B cell (primary cell): Measurements from ENCODE around the gene TAX1BP1. TPM values are rescaled to one million over a fixed set of nuclear protein-coding genes. Genes with fewer than 3 reads are reported as not detected.

ENCODE experiments used
- ATAC-seq: fragments of 200-7000 bp; cut with Tn5 transposase; one replicate; pipeline ENCODE4 v1.10.0; 2021; ENCODE audit warnings: low read depth, mild to moderate bottlenecking, moderate number of reproducible peaks, moderate library complexity
- CTCF ChIA-PET: fragments of 350-600 bp; sonication (Branson Sonifier 250); formaldehyde crosslinking; loops from one replicate; lab custom pipeline; 2021; ENCODE audit warnings: antibody characterized with exemption, inconsistent platforms; lab: Charles Lee
- POLR2A ChIA-PET: fragments of 350-600 bp; sonication (Branson Sonifier 250); formaldehyde crosslinking; loops from one replicate; lab custom pipeline; 2021; ENCODE audit warnings: antibody characterized with exemption; lab: Charles Lee
- DNase-seq: peaks from one replicate; pipeline ENCODE4 v3.0.0; 2013
- H2AFZ ChIP-seq: 2 replicates; pipeline ENCODE4 v1.6.1; 2012; ENCODE audit warnings: mild to moderate bottlenecking, low read depth, low read length; ENCODE audit not compliant: insufficient read depth, poor library complexity, severe bottlenecking
- H3K27ac ChIP-seq, 2 donors: 1 replicate in 1 of 2; 2 replicates in 1 of 2; pipeline ENCODE4 v1.5.1; 2012 to 2013; ENCODE audit warnings: low read length in 2 of 2, mild to moderate bottlenecking in 2 of 2, moderate library complexity in 1 of 2
- H3K27me3 ChIP-seq, 4 experiments: fragments of 200-600 bp in 1 of 4; sonication (generic) in 1 of 4; replicated peaks in 1 of 4; 1 replicate in 2 of 4; 2 replicates in 2 of 4; pipeline versions ENCODE4 v1.6.1 to v1.7.0; 2013 to 2016; ENCODE audit warnings: low read length in 3 of 4, mild to moderate bottlenecking in 2 of 4, mixed read lengths in 1 of 4, moderate library complexity in 1 of 4; ENCODE audit not compliant: insufficient read depth in 4 of 4, control insufficient read depth in 3 of 4; ENCODE audit errors: control extremely low read depth in 1 of 4
- H3K36me3 ChIP-seq, 2 experiments: replicated peaks in 1 of 2; 1 replicate in 1 of 2; 2 replicates in 1 of 2; pipeline versions ENCODE4 v1.6.1 to v1.7.1; 2013; ENCODE audit warnings: low read length in 1 of 2; ENCODE audit not compliant: insufficient read depth in 2 of 2, control insufficient read depth in 1 of 2; ENCODE audit errors: control extremely low read depth in 1 of 2, extremely low read depth in 1 of 2
- H3K4me1 ChIP-seq, 2 donors: fragments of 200-600 bp in 1 of 2; sonication (generic) in 1 of 2; 1 replicate in 1 of 2; 2 replicates in 1 of 2; pipeline versions ENCODE4 v1.5.1 to v1.6.1; 2013 to 2017; ENCODE audit warnings: low read length in 2 of 2; ENCODE audit not compliant: control insufficient read depth in 2 of 2, insufficient read depth in 2 of 2
- H3K4me2 ChIP-seq: replicated peaks from 2 replicates; pipeline ENCODE3; 2012; ENCODE audit warnings: mild to moderate bottlenecking, low read depth, low read length; ENCODE audit not compliant: poor library complexity, severe bottlenecking
- H3K4me3 ChIP-seq, 5 experiments: fragments of 200-600 bp in 1 of 5; sonication (generic) in 1 of 5; 1 replicate in 3 of 5; 2 replicates in 2 of 5; pipeline versions ENCODE4 v1.5.1 to v1.7.0; 2011 to 2016; ENCODE audit warnings: low read length in 4 of 5, mild to moderate bottlenecking in 4 of 5, low read depth in 2 of 5, control low read depth in 1 of 5, moderate library complexity in 1 of 5; ENCODE audit not compliant: insufficient read depth in 1 of 5; ENCODE audit errors: control extremely low read depth in 1 of 5, extremely low read depth in 1 of 5
- H3K79me2 ChIP-seq: fragments of 200-600 bp; sonication (generic); one replicate; pipeline ENCODE4 v1.6.0; 2016; ENCODE audit warnings: low read length; ENCODE audit not compliant: control insufficient read depth, insufficient read depth
- H3K9ac ChIP-seq: fragments of 200-600 bp; sonication (generic); 2 replicates; pipeline ENCODE4 v1.6.1; 2017; ENCODE audit warnings: mild to moderate bottlenecking, low read length, moderate library complexity
- H3K9me3 ChIP-seq, 3 donors: one replicate each; pipeline versions ENCODE4 v1.6.1 to v1.7.1; 2013; ENCODE audit warnings: low read length in 2 of 3; ENCODE audit not compliant: control insufficient read depth in 2 of 3, insufficient read depth in 1 of 3; ENCODE audit errors: control extremely low read depth in 1 of 3
- H4K20me1 ChIP-seq: 2 replicates; pipeline ENCODE4 v1.6.0; 2012; ENCODE audit warnings: mild to moderate bottlenecking, low read length; ENCODE audit not compliant: insufficient read depth, control insufficient read depth, poor library complexity, severe bottlenecking
- H3K27ac Mint-ChIP-seq: one replicate; pipeline ENCODE4 v1.8.0; 2021; ENCODE audit warnings: mixed read lengths
- H3K27me3 Mint-ChIP-seq: one replicate; pipeline ENCODE4 v1.8.0; 2021; ENCODE audit warnings: mixed read lengths
- H3K4me1 Mint-ChIP-seq: one replicate; pipeline ENCODE4 v1.8.0; 2021; ENCODE audit warnings: mixed read lengths
- H3K4me3 Mint-ChIP-seq: one replicate; pipeline ENCODE4 v1.8.0; 2021; ENCODE audit warnings: mixed read lengths
- H3K9me3 Mint-ChIP-seq: one replicate; pipeline ENCODE4 v1.8.0; 2022; ENCODE audit warnings: mixed read lengths; ENCODE audit not compliant: insufficient read depth
- CTCF ChIP-seq: fragments of 200-600 bp; IDR thresholded peaks from one replicate; pipeline ENCODE4 v1.8.0; 2022; ENCODE audit warnings: antibody characterized with exemption, mild to moderate bottlenecking
- EZH2 ChIP-seq: IDR thresholded peaks from 2 replicates; pipeline ENCODE4 v1.6.1; 2012; ENCODE audit warnings: borderline replicate concordance, low read depth, mild to moderate bottlenecking, moderate library complexity, low read length; ENCODE audit not compliant: insufficient read depth, poor library complexity, severe bottlenecking
- WGBS: methylation state at CpG from one replicate; pipeline ENCODE4 v1.1.5; 2013; ENCODE audit warnings: missing lambda C conversion rate; ENCODE audit not compliant: insufficient coverage; 5-methylcytosine and 5-hydroxymethylcytosine counted together
- intact Hi-C: fragments of 100-400 bp; cut with micrococcal nuclease; formaldehyde crosslinking; loops from one replicate; pipeline ENCODE4 v1.10.0; 2022
- polyA plus RNA-seq: library from polyadenylated mRNA; depleted of rRNA; stranded (reverse); fragments of >200 nt; gene quantifications from 2 replicates; pipeline ENCODE4 v1.2.3, GENCODE V29; 2012
- total RNA-seq, 2 donors: library from RNA; stranded (reverse); fragments of 120-200 nt in 1 of 2; gene quantifications; 1 replicate in 1 of 2; 2 replicates in 1 of 2; pipeline versions ENCODE4 v1.2.3 to v1.2.4, GENCODE V29; 2013 to 2022

The TAX1BP1 gene
- total and polyA plus RNA-seq, 2 donors (not counting 1 experiment from before 2014, with no cell fraction given): 43.1 to 104 TPM

- no peaks in the 10 kb centered on the region for H3K79me2 ChIP-seq
- H3K9me3 ChIP-seq: no peaks in the 10 kb centered on the region
- Mint-ChIP-seq H3K27me3 (no peaks in the 10 kb centered on the region), H3K27ac (no peak overlapping the region), H3K4me3 (no peak overlapping the region), H3K4me1 (no peaks in the 10 kb centered on the region), H3K9me3 (no peaks in the 10 kb centered on the region)
- no peak overlapping the region for H3K4me3 ChIP-seq
- CTCF ChIA-PET: no interaction called here
- no peak overlapping the region for H3K4me2 ChIP-seq
- ATAC-seq (no peak), DNase-seq (no peak)
- no peak overlapping the region for H3K27ac ChIP-seq
- no peaks in the 10 kb centered on the region for H4K20me1 ChIP-seq
- TF ChIP-seq CTCF: no peak
- TF ChIP-seq EZH2: no peak
- peaks cover 8 to 13% of the 10 kb centered on the region in 2 experiments for H3K36me3 ChIP-seq
- H3K27me3 ChIP-seq: no peaks in the 10 kb centered on the region
- intact Hi-C loops: no loop called here
- no peak overlapping the region for H2AFZ ChIP-seq
- POLR2A ChIA-PET: no interaction called here
- no CpG with 5 or more reads among the region's 3 CpGs for WGBS
- no peaks in the 10 kb centered on the region for H3K4me1 ChIP-seq
- H3K9ac ChIP-seq: no peak overlapping the region
Measured at GRCh38 chr7:27804139-27804538, 64.2 kb downstream of the TAX1BP1 start.

- no peak overlapping the region for H3K27ac ChIP-seq
- intact Hi-C loops: no loop called here
- H3K4me1 ChIP-seq: no peaks in the 10 kb centered on the region
- H3K4me2 ChIP-seq: no peak overlapping the region
- ChIA-PET POLR2A (no interaction called here), CTCF (no interaction called here)
- H4K20me1 ChIP-seq: no peaks in the 10 kb centered on the region
- H3K36me3 ChIP-seq: peaks cover 2 to 10% of the 10 kb centered on the region in 2 experiments
- TF ChIP-seq CTCF (no peak), EZH2 (no peak)
- DNase-seq: no peak
- no peak overlapping the region for H3K4me3 ChIP-seq
- no peaks in the 10 kb centered on the region for H3K79me2 ChIP-seq
- 100% methylated on average over 1 of the region's 2 CpGs for WGBS
- no peaks in the 10 kb centered on the region for H3K9me3 Mint-ChIP-seq
- no peak overlapping the region for H2AFZ ChIP-seq
- H3K27ac Mint-ChIP-seq: no peak overlapping the region
- H3K4me3 Mint-ChIP-seq: no peak overlapping the region
- H3K27me3 Mint-ChIP-seq: no peaks in the 10 kb centered on the region
- H3K9me3 ChIP-seq: no peaks in the 10 kb centered on the region
- ATAC-seq: no peak
- no peaks in the 10 kb centered on the region for H3K27me3 ChIP-seq
- no peaks in the 10 kb centered on the region for H3K4me1 Mint-ChIP-seq
- no peak overlapping the region for H3K9ac ChIP-seq
Measured at GRCh38 chr7:27808626-27809025, 68.7 kb downstream of the TAX1BP1 start.
